ENCODE data around the gene LHFPL3. TPM values are rescaled to one million over a fixed set of nuclear protein-coding genes. Genes with fewer than 3 reads are reported as not detected.
"Not testable (repeated sequence)": the region's sequence is repeated elsewhere in the genome, so short reads cannot be mapped to it uniquely, and the experiment has no call there.

The LHFPL3 gene
- total RNA-seq, 1 experiment from 2014 or later = not detected

DNA sequence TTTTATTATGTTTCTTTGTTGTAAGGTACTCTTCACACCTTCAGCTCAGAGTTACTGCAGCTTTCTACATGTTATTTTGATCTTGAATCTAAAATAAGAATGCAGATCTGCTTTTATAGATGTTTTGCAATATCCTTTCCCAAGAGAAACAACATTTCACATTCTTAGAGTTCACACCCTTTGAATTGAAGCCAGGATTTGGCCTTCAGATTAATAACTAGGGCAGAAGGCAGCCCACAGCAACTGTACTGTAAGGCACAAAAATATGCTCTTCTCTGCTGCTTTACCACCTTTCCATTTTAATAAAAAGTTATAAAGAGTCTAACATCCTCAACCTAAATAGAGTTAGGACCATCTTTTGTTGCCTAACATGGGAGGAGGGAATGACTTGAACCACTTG is 224.7 kb downstream of the LHFPL3 start:
- no peaks in the 10 kb centered on the region for H3K36me3 ChIP-seq (ENCODE audit: insufficient read depth, low read length, poor library complexity, severe bottlenecking)
- DNase-seq (ENCODE audit: low spot score) = no peak
- H3K4me3 ChIP-seq (ENCODE audit: low read depth, low read length, poor library complexity, severe bottlenecking) = no peak overlapping the region
- H3K4me1 ChIP-seq (ENCODE audit: insufficient read depth, low read length, poor library complexity, severe bottlenecking) = no peaks in the 10 kb centered on the region
- H3K27ac ChIP-seq (ENCODE audit: low read depth, low read length, poor library complexity, severe bottlenecking) = no peak overlapping the region
- ChIA-PET POLR2A (ENCODE audit: low non-redundant PET) (no interaction called here), CTCF (no interaction called here)
- intact Hi-C loops (cut with micrococcal nuclease; ENCODE audit: unreplicated experiment) = loop anchor here (10.0 kb wide), 1 partner anchor 72 kb away; no protein-coding TSS in a partner anchor
- no peaks in the 10 kb centered on the region for H3K9me3 ChIP-seq (ENCODE audit: low read depth, low read length, poor library complexity, severe bottlenecking)
- TF ChIP-seq, protein P1, sequence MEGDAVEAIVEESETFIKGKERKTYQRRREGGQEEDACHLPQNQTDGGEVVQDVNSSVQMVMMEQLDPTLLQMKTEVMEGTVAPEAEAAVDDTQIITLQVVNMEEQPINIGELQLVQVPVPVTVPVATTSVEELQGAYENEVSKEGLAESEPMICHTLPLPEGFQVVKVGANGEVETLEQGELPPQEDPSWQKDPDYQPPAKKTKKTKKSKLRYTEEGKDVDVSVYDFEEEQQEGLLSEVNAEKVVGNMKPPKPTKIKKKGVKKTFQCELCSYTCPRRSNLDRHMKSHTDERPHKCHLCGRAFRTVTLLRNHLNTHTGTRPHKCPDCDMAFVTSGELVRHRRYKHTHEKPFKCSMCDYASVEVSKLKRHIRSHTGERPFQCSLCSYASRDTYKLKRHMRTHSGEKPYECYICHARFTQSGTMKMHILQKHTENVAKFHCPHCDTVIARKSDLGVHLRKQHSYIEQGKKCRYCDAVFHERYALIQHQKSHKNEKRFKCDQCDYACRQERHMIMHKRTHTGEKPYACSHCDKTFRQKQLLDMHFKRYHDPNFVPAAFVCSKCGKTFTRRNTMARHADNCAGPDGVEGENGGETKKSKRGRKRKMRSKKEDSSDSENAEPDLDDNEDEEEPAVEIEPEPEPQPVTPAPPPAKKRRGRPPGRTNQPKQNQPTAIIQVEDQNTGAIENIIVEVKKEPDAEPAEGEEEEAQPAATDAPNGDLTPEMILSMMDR (conservative IDR thresholded peaks at IDR 0.05; ENCODE audit: low read depth, low read length) = no peak
- TF ChIP-seq EZH2 (IDR thresholded peaks at IDR 0.05; ENCODE audit: borderline replicate concordance, low read depth, low read length, poor library complexity, severe bottlenecking) = no peak
- BruUV-seq (replicated peaks) = no TSS peak
- no peaks in the 10 kb centered on the region for H3K27me3 ChIP-seq (replicated peaks; ENCODE audit: insufficient read depth, low read depth, low read length, poor library complexity)

DNA sequence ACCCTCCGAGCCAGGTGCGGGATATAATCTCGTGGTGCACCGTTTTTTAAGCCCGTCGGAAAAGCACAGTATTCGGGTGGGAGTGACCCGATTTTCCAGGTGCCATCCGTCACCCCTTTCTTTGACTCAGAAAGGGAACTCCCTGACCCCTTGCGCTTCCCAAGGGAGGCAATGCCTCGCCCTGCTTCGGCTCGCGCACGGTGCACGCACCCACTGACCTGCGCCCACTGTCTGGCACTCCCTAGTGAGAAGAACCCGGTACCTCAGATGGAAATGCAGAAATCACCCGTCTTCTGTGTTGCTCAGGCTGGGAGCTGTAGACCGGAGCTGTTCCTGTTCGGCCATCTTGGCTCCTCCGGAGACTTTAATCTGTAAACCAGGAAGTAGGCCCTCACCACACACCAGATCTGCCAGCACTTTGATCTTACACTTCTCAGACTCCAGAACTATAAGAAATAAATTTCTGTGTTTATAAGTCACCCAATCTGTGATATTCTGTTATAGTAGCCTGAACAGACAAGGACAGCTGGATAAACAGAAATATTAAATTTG is 235.0 kb downstream of the LHFPL3 start:
- H3K27me3 ChIP-seq (replicated peaks; ENCODE audit: insufficient read depth, low read depth, low read length, poor library complexity) = peaks cover 24% of the 10 kb centered on the region
- H3K4me3 ChIP-seq (ENCODE audit: low read depth, low read length, poor library complexity, severe bottlenecking); H3K27ac ChIP-seq (ENCODE audit: low read depth, low read length, poor library complexity, severe bottlenecking); CTCF ChIA-PET; intact Hi-C loops (cut with micrococcal nuclease; ENCODE audit: unreplicated experiment); H3K4me1 ChIP-seq (ENCODE audit: insufficient read depth, low read length, poor library complexity, severe bottlenecking); H3K36me3 ChIP-seq (ENCODE audit: insufficient read depth, low read length, poor library complexity, severe bottlenecking); BruUV-seq (replicated peaks); H3K9me3 ChIP-seq (ENCODE audit: low read depth, low read length, poor library complexity, severe bottlenecking); DNase-seq (ENCODE audit: low spot score): not testable (repeated sequence)
- POLR2A ChIA-PET (ENCODE audit: low non-redundant PET) = interaction anchor here (0.5 kb wide), 1 partner anchor 41 kb away, joined by 4 read pairs; no protein-coding TSS in a partner anchor

DNA sequence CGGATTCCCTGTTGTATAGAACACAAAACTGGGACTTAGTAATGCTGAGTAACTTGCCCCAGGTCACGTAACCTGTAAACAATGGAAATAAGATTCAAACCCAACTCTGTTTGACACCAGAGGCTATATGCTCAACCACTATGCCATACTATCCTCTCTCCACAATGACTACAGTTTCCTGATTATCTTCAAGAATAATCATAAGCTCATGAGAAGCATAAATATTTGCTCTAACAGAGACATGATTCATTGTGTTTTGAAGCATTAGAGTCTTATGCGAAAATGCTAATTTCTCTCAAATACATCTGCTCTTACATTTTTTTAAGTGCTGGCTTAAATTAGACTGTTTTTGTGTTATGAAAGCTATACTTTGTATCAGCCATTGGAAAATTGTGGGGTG is 241.3 kb downstream of the LHFPL3 start:
- ChIA-PET CTCF (no interaction called here), POLR2A (ENCODE audit: low non-redundant PET) (no interaction called here)
- DNase-seq (ENCODE audit: low spot score) = no peak
- Histone ChIP-seq H3K4me3 (ENCODE audit: low read depth, low read length, poor library complexity, severe bottlenecking) (no peak overlapping the region), H3K9me3 (ENCODE audit: low read depth, low read length, poor library complexity, severe bottlenecking) (no peaks in the 10 kb centered on the region), H3K27ac (ENCODE audit: low read depth, low read length, poor library complexity, severe bottlenecking) (no peak overlapping the region), H3K4me1 (ENCODE audit: insufficient read depth, low read length, poor library complexity, severe bottlenecking) (no peaks in the 10 kb centered on the region), H3K36me3 (ENCODE audit: insufficient read depth, low read length, poor library complexity, severe bottlenecking) (no peaks in the 10 kb centered on the region), H3K27me3 (replicated peaks; ENCODE audit: insufficient read depth, low read depth, low read length, poor library complexity) (peaks cover 53% of the 10 kb centered on the region)
- no peak for TF ChIP-seq EZH2 (IDR thresholded peaks at IDR 0.05; ENCODE audit: borderline replicate concordance, low read depth, low read length, poor library complexity, severe bottlenecking)
- TF ChIP-seq, protein P1 (conservative IDR thresholded peaks at IDR 0.05; ENCODE audit: low read depth, low read length) = no peak
- BruUV-seq (replicated peaks) = no TSS peak
- intact Hi-C loops (cut with micrococcal nuclease; ENCODE audit: unreplicated experiment) = no loop called here

DNA sequence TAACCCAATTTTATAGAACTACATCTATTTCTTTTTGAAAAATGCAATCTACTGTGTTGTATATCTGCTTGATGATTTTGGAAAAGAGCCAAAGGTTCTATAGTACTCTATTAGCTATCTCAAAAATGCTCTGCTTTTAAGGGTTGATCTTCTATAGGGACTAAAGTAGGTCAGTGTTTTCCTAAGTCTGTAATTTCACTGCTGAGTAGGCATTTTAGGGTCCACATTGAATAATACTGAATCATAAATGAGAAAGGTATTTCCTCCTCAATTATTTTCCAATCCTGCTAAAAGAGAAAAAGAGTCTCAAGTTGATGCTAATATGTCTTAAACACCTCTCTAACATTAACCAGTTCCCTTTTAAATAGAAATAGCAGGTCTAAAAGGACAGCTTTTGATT is 244.2 kb downstream of the LHFPL3 start:
- Histone ChIP-seq H3K4me1 (ENCODE audit: insufficient read depth, low read length, poor library complexity, severe bottlenecking) (no peaks in the 10 kb centered on the region), H3K27ac (ENCODE audit: low read depth, low read length, poor library complexity, severe bottlenecking) (no peak overlapping the region), H3K9me3 (ENCODE audit: low read depth, low read length, poor library complexity, severe bottlenecking) (no peaks in the 10 kb centered on the region), H3K36me3 (ENCODE audit: insufficient read depth, low read length, poor library complexity, severe bottlenecking) (no peaks in the 10 kb centered on the region), H3K27me3 (replicated peaks; ENCODE audit: insufficient read depth, low read depth, low read length, poor library complexity) (peaks cover 29% of the 10 kb centered on the region), H3K4me3 (ENCODE audit: low read depth, low read length, poor library complexity, severe bottlenecking) (no peak overlapping the region)
- BruUV-seq (replicated peaks) = no TSS peak
- intact Hi-C loops (cut with micrococcal nuclease; ENCODE audit: unreplicated experiment) = no loop called here
- DNase-seq (ENCODE audit: low spot score) = no peak
- ChIA-PET POLR2A (ENCODE audit: low non-redundant PET) (no interaction called here), CTCF (no interaction called here)
- TF ChIP-seq, protein P1 (conservative IDR thresholded peaks at IDR 0.05; ENCODE audit: low read depth, low read length) = no peak
- no peak for TF ChIP-seq EZH2 (IDR thresholded peaks at IDR 0.05; ENCODE audit: borderline replicate concordance, low read depth, low read length, poor library complexity, severe bottlenecking)

Data from A673 (cell line).